IPS-NIHi11 (cell line): ENCODE data around the gene PSMC1.

Source experiments
- DNase-seq: peaks from one replicate; pipeline ENCODE4 v3.0.0; 2012; ENCODE audit warnings: mixed read lengths, low spot score

The PSMC1 gene

DNA sequence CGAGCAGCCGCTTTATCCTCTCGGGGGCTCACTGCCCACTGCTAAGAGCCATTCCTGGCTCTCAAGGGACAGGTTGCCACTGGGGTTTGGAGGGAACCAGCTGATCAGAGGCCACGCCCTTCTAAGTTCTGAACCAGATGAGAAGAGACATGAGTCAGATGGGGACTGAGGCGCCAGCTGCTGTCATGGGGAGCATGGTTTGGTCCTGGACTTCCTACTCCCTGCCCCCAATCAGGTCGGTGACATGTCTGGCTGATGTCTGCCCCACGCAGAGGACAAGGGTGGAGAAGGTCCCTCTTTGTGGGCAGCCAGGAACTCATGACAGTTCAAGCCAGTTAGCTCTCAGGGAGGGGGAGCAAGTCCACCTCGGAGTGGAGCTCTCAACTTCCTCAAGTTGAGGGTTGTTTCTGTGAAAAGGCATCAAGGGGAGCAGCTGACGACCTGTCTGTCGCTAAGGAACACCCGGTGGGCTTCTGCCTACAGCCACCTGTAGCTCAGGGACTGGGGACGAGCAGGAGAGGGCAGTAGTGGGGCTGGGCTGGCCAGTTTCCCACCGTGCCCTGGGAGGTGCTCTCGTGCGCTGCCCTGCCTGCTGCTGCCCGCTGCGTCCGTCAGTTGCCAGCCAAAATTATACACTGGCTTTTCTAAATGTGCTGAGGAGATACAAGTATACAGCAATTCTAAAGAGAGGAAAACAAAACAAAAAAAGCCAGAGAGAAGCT, 20.5 kb downstream of the PSMC1 start:
- peak; percentile 53 for DNase-seq

DNA sequence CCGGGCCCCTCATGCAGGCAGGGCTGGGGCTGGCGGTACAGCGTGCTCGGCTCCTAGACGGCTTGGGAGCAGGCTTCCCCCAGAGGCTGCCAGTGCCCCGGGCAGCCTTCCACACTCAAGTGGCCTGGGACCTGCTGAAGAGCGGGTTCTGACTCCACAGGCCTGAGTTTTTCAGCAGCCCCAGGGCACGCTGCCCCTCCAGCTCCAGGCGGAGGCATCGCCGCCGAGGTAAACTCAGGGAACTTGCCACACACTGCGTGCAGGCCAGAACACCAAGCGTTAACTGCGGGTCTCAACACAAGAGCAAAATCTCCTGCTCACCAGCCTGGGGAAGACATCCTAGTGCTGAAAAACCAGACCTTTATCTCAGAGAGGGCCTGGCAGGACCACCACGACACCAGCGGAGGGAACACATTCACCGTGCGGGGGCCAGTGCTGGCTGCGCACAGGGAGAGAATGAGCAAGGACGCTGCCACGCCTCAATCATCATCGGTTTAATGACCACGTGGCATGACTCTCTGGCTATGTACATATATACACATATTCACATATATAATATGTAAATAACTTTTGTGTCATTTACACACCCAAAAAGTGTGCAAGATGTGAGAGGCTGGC, 21.3 kb downstream of the PSMC1 start:
- no peak for DNase-seq

DNA sequence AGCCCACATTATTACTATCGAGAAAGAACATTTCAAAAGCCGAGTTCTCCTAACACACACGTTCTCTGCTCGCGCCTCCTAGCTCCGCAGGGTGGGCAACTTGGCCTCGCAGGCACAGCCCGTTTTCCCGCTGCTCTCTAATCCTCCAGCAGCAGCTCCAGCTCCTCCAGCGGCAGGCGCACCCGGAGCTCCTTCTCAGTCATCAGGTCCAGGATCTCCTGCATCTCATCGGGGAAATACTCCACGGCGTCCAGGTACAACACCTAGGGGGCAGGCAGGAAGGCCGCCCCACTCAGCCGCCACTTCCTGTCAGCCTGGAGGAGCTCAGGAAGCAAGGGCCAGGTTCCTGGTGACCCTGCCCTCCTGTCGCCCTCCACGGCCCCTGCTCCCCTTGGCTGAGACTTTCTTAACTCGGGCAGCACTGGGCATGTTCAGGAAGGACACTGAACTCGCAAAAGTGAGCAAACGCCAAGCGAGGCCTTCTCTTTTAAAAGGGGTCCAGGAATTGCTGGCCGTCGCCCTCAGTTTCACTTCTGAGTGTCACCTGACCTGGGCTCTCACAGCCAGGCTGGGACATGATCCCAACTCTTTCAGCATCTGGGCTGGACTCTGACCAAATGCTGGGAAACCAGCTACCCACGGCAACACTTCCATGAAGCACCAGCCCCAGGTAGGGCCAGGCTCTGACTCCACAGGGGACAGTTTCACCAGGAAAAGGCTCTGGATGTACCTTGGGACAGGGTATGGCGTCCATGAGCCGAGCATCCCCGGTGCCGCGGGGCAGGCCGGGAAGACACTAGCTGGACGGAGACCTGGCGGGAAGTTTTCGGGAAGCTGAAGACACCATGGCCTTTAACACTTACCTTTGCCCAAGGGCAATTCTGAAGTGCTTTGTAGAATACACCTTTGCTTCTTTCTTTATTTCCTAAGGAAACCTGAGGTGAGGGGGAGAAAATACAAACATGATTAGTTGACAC, 22.1 kb downstream of the PSMC1 start:
- DNase-seq = no peak

- no peak for DNase-seq
Measured at GRCh38 chr14:90280096-90280495, 23.7 kb downstream of the PSMC1 start.

DNA sequence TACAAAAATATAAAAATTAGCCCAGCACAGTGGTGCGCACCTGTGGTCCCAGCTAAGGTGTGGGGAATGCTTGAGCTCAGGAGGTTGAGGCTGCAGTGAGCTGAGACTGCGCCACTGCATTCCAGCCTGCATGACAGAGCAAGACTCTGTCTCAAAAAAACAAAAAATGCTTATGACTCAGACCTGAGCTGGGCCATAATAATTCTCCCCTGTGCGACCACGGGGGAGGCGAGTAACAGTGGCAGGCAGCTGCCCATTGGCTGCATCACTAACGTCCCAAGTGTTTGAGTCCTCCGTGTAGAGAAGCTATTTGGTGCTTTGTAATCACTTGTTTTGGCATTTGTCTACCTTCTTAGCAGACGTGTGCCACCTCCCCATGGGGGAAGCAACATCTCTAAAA, 24.9 kb downstream of the PSMC1 start:
- no peak for DNase-seq

- DNase-seq = no peak
Measured at GRCh38 chr14:90281756-90282155, 25.4 kb downstream of the PSMC1 start.

GRCh38 chr14:90287791-90288190, 31.4 kb downstream of the PSMC1 start:
- DNase-seq = no peak

- DNase-seq = no peak
Measured at GRCh38 chr14:90288651-90289355, 32.5 kb downstream of the PSMC1 start.

DNA sequence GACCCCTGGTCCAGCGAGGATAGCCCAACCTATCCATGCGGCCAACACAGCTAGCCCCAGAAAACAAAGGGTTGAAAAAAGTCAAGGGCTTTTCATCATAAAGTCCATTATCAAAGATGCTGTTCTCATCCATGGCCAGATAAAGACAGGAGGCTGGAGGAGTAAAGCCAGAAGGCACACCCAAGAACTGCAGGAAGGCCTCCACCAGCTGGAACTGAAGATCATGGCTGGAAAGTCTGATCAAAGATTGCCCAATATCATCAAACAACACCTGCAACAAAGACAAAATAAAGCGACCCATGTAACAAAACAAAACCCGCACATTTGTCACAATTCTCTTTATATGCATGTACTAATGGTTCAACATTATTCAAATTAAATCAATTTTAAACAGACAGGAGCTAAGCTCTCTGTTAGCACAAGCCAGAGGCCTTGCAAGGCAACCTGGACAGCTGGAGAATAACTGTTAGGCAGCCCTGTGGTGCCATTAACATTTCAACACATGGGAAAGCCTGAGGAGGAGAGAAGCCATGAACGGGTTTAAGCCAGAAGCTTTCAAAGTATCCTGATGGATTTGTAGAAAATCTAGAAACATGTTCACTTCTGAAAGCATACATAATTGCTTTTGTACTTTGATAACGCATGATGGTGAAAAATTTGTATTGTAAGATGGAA, 34.1 kb downstream of the PSMC1 start:
- DNase-seq = no peak

DNA sequence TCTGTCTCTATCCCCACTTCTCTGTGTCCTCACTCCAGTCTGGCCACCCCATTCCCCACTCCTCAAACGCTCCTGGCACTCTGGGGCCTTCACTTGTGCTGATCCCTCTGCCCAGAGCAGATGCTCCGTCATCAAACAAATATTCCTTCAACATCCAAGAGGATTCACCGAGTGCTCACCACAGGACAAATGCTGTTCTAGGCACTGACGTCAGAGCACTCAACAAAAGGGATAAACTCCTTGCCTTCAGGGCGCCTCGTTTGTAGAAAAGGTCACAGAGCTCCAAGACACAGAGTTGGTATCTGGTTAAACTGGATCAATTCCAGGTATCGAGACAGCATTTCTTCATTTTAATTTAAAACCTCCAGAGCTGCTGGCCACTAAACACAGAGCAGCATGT, 35.3 kb downstream of the PSMC1 start:
- DNase-seq = no peak

- no peak for DNase-seq
Measured at GRCh38 chr14:90293766-90294730, 37.7 kb downstream of the PSMC1 start.

DNA sequence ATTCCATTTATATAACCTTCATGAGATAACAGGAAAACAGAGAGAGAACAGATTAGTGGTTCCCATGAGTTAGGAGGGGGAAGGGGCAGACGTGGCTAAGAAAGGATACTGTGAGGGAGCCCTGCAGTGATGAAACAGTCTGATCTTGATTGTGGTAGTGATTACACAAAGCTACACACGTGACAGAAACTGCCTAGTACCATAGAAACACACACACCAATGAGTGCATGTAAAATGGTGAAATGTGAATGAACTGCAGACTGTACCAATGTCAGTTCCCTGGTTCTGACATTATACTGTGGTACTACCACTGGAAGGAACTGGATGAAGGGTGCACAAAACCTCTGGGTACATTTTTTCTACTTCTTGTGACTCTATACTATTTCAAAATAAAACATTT, 38.5 kb downstream of the PSMC1 start:
- DNase-seq = no peak

DNA sequence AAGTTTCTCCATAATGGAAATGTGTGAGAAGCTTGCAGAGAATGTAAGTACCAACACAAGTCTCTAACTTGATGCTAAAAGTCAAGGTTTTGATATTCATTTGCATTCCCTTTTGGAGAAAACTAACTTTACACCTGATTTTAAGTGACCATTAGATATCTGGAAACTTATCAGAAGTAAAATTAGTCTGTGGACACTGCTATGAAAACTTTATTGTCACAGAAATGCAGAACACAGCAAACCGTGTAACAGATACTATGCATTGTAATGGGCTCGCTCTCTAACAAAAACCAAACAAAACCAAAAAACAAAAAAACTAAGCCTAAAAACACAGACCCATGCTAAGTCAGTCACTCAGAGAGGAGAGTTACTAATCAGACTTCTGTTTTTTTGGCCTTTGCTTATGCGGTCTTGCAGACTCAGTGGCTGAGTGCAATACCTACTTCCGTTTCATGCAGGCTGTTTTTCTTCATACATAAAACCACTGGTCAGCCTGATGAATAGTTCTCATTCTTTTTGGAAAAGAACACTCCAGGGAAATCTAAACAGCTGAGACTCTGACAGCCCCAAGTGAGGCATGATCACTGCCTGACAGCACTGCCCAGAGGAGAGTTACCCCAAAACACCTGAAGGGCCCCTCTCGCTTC, 39.6 kb downstream of the PSMC1 start:
- DNase-seq = no peak

- DNase-seq = no peak
Measured at GRCh38 chr14:90296641-90297040, 40.3 kb downstream of the PSMC1 start.

DNA sequence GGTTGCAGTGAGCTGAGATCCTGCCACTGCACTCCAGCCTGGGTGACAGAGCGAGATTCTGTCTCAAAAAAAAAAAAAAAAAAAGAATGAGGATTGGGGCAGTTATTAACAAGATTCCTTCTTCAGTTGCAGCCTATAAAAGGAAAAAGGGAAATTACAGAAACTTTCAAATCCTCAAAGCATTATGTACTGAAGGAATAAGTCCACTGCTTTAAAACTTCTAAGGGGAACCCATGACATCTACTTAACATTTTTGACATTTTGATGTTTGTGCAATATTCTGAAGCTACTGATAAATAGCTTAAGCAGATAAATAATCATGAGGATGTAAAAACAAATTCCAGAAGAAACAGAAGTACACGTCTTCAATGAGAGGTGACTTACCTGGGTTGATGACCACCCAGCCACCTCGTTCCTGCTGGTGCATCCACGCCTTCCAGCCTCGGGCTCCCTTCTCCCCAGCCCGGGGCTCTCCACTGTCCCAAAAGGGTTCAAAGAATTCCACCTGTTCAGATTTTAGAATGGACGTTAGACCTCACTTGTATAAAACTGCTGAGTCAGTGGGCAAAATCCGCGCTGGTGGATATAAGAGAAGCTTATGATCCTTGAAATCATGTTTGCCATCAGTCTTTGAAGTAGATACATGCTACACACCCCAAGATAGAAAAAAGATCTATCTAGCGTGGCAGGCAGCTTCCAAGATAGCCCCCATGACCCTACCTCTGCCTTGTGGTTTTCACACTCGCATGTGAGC, 41.7 kb downstream of the PSMC1 start:
- DNase-seq = no peak

DNA sequence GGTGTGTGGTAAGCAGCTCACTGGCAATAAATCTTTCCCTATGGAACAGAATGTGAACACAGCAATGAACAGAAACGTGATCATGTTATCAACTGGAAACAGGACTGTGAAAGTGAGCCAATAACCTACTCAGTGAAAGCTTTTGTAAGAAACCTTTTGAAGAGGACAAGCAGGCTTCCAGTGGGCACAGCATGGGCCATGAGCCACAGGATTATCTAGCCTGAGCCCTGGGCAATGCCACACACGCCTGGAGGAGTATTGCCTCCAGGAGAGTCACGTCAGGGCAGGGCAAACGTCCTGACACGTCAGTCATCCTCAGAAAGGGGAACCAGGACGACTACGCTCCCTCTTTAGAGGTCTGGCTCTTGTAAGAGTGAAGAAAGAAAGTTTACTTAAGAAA, 43.1 kb downstream of the PSMC1 start:
- DNase-seq = no peak

GRCh38 chr14:90300611-90301047, 44.3 kb downstream of the PSMC1 start:
- no peak for DNase-seq

DNA sequence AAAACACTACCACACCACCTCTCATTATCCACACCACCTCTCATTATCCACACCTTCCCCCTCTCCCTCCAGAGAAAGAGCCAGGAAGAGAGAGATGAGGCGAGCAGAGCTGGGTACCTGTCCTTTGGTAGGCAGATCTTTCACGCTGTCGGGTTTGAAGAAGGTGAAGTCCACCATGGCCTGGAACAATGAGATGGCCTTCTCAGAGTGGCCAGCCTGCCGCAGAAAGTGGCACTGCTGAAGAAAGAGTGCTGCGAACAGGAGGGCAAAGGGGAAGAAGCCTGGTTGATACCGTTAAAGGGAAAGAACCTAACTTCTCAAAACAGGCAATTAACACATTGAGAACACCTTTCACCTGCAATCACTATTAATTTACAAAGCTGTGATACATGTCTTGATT, 44.8 kb downstream of the PSMC1 start:
- DNase-seq = no peak

GRCh38 chr14:90301668-90302090, 45.3 kb downstream of the PSMC1 start:
- no peak for DNase-seq
